HG03135 (cell line): ENCODE results near the gene LGI4.
A peak's percentile ranks its signal among the peaks of the same experiment; 100 is the strongest.

Experiments
- ATAC-seq: cut with Tn5 transposase; IDR thresholded peaks from one replicate; pipeline ENCODE4 v1.9.1; 2021; ENCODE audit warnings: mild to moderate bottlenecking, moderate library complexity; ENCODE audit not compliant: unreplicated experiment

Gene LGI4

GRCh38 chr19:35088131-35088913, 46.5 kb downstream of the LGI4 start:
- no peak for ATAC-seq

- no peak for ATAC-seq
Observed at GRCh38 chr19:35087393-35087792, 47.5 kb downstream of the LGI4 start.

- no peak for ATAC-seq
Observed at GRCh38 chr19:35086455-35086854, 48.4 kb downstream of the LGI4 start.

GRCh38 chr19:35085947-35086346, 48.9 kb downstream of the LGI4 start:
- peak; percentile 58 for ATAC-seq

GRCh38 chr19:35084509-35084762, 50.4 kb downstream of the LGI4 start:
- ATAC-seq: no peak

GRCh38 chr19:35083691-35084508, 51.0 kb downstream of the LGI4 start:
- ATAC-seq: no peak

DNA sequence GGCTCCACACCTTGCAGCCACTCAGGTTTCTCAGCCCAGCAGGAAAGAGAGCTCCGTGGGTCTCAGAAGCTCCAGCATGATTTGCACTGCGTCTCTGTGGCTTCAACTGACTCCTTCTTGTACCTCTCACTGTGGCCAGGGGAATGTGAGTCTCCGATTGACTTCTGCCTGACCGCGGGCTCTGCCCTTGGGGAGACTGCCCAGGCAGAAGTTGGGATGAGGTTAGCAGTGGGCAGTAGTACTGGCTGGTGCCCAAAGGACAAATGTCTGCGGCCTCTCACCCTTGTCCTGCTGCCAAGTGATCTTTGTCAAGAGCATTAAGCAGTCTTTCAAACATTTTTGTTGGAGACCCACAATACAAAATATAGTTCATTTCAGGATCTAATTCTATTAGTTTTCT, 53.7 kb downstream of the LGI4 start:
- ATAC-seq: no peak

DNA sequence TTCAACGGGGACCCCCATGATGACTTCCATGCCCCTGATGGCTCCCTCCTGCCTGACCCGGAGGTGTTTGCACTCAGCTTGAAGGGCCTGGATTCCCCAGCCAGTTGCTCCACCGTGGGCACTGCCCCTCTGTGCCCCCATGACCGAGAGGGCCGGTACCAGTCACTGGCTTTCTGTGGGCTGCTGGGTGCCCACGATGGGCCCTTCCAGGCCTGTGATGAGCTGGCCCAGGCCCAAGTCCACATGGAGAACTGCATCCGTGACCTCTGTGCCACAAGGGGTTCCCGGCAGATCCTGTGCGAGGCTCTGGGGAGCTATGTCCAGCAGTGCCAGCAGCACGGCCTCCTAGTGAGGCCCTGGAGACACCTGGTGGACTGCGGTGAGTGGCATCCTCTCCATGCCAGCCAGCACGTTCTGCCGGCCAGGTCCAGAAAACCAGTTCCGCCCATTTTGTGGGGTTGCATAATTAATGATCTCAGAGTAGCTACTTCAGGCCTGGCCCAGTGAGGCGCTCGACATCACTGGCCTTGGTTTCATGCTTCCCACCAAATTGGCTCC, 54.2 kb downstream of the LGI4 start:
- ATAC-seq: no peak

- no peak for ATAC-seq
Observed at GRCh38 chr19:35079826-35080225, 55.0 kb downstream of the LGI4 start.

DNA sequence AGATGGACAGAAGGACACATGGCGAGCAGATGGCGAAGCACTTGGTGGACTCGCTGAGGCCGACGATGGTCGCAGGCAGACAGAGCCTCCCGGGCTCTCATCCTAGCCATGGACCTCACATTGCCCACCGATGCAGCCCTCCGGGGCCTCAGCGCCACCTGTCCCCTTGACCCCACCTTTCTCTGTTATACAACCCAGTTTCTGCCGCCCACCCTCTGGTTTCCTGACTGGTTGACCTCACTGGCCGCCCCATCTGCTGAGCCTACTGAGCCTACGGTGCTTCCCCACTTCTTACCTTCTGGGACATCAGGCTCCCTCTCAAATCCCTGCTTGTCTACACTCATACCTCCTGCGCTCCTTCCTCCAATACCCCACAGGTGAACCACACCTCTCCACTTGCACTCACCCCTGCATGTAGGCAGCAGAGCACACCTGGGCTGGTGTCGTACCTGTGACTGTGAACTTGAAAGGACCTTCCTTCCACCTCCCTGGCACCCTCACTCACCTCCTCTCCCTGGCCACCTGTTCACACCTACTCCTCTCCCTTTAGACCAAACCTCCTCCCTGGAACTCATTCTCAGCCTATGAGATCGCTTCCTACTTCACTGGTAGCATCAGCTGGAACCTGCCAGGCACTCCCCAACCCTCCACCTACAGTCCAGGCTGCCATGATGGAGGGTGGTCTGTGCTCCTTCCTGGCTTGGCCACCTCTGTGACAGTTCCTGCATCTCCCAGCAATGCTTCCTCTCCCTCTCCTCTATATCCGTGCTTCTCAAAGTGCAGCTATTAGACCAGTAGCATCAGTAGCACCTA, 57.2 kb downstream of the LGI4 start:
- no peak for ATAC-seq

GRCh38 chr19:35076657-35077056, 58.2 kb downstream of the LGI4 start:
- no peak for ATAC-seq

DNA sequence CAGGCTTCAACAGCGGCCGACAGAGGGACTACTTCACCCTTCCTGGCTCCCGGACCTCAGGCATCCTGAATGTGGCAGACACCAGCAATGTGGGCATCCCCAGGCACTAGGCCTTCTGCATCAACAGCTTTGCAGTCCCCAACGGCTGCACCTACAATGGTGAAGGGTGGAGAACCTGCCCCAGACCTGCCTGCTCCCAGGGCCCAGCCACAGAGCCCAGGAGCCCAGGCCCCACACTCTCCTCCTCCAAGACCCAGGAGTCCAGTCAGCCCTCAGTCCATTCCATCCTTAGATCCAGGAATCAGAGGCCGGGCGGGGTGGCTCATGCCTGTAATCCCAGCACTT, 58.9 kb downstream of the LGI4 start:
- ATAC-seq: no peak

GRCh38 chr19:35075202-35076025, 59.4 kb downstream of the LGI4 start:
- no peak for ATAC-seq
